GM12878 (cell line): ENCODE measurements around the gene PRMT5. TPM values are rescaled to one million over a fixed set of nuclear protein-coding genes. Genes with fewer than 3 reads are reported as not detected.
"Not testable (repeated sequence)": the region's sequence is repeated elsewhere in the genome, so short reads cannot be mapped to it uniquely, and the experiment has no call there.

Experiments
- ATAC-seq: fragments of 200-7000 bp; cut with Tn5 transposase; 3 replicates; pipeline ENCODE4 v1.9.1; 2020; ENCODE audit warnings: mild to moderate bottlenecking, moderate library complexity
- BruUV-seq: library from RNA; stranded (reverse); fragments of 400-500 nt; replicated peaks from 2 replicates; lab custom pipeline; 2021; lab: Mats Ljungman, UMichigan
- CTCF ChIA-PET: fragments of 300-600 bp; sonication (Branson Sonifier 250); formaldehyde crosslinking; extraction: SDS; loops from one replicate; lab custom pipeline; 2021; ENCODE audit warnings: inconsistent platforms; lab: Yijun Ruan, JAX
- POLR2A ChIA-PET: fragments of 350-600 bp; formaldehyde crosslinking; extraction: SDS; loops from one replicate; lab custom pipeline; 2021; ENCODE audit warnings: inconsistent platforms; lab: Charles Lee
- RAD21 ChIA-PET: fragments of 300-600 bp; sonication (Branson Sonifier 250); formaldehyde crosslinking; loops from one replicate; lab custom pipeline; 2023; ENCODE audit warnings: antibody characterized with exemption; ENCODE audit not compliant: unreplicated experiment; lab: Charles Lee
- SMC1A ChIA-PET: fragments of 300-600 bp; sonication (Branson Sonifier 250); formaldehyde crosslinking; loops from one replicate; lab custom pipeline; 2023; ENCODE audit not compliant: unreplicated experiment, uncharacterized antibody; lab: Charles Lee
- DNase-seq: peaks from one replicate; pipeline ENCODE4 v3.0.0-alpha.2; 2011; ENCODE audit warnings: low read depth, low spot score
- FAIRE-seq: peaks from 3 replicates; lab custom pipeline; 2011; peaks lifted over from hg19 to GRCh38; lab: Jason Lieb, UNC
- H2AFZ ChIP-seq: 2 replicates; pipeline ENCODE4 v1.6.0; 2011; ENCODE audit warnings: low read depth, low read length, control low read depth; ENCODE audit not compliant: control insufficient read depth
- H3K27ac ChIP-seq: 2 replicates; pipeline ENCODE4 v1.5.1; 2011; ENCODE audit warnings: control low read depth; ENCODE audit not compliant: control insufficient read depth, insufficient read depth
- H3K27me3 ChIP-seq, 2 experiments: replicated peaks in 1 of 2; 2 replicates each; pipeline versions ENCODE4 v1.6.0 to v1.6.1; 2011; ENCODE audit warnings: low read length in 1 of 2; ENCODE audit not compliant: control insufficient read depth in 2 of 2, insufficient read depth in 2 of 2
- H3K36me3 ChIP-seq, 2 experiments: 2 replicates each; pipeline ENCODE4 v1.5.1; 2011; ENCODE audit warnings: low read length in 1 of 2; ENCODE audit not compliant: control insufficient read depth in 2 of 2, insufficient read depth in 2 of 2
- H3K4me1 ChIP-seq: 2 replicates; pipeline ENCODE4 v1.6.1; 2011; ENCODE audit warnings: mild to moderate bottlenecking, low read length, moderate library complexity, mixed read lengths; ENCODE audit not compliant: control insufficient read depth, insufficient read depth
- H3K4me2 ChIP-seq: 2 replicates; pipeline ENCODE4 v1.6.0; 2011; ENCODE audit warnings: control low read depth; ENCODE audit not compliant: control insufficient read depth, insufficient read depth
- H3K4me3 ChIP-seq: fragments of 200-600 bp; sonication (generic); 2 replicates; pipeline ENCODE4 v1.5.1; 2016
- H3K79me2 ChIP-seq: 2 replicates; pipeline ENCODE4 v1.6.0; 2011; ENCODE audit warnings: low read length; ENCODE audit not compliant: control insufficient read depth, insufficient read depth
- H3K9ac ChIP-seq: 2 replicates; pipeline ENCODE4 v1.8.0; 2011; ENCODE audit warnings: low read length, control low read depth, mixed read lengths; ENCODE audit not compliant: control insufficient read depth, insufficient read depth
- H3K9me3 ChIP-seq: replicated peaks from 3 replicates; pipeline ENCODE4 v1.5.1; 2011; ENCODE audit warnings: mild to moderate bottlenecking, low read length; ENCODE audit not compliant: control insufficient read depth, insufficient read depth
- H4K20me1 ChIP-seq: 2 replicates; pipeline ENCODE4 v1.6.0; 2011; ENCODE audit not compliant: control insufficient read depth, insufficient read depth
- EP300 ChIP-seq, 2 experiments: fragments of 150-350 bp in 1 of 2; IDR thresholded peaks; 2 replicates each; pipeline ENCODE4 v1.6.1; 2011 to 2012; ENCODE audit warnings: low read depth in 2 of 2, low read length in 2 of 2, borderline replicate concordance in 1 of 2, improper control_type of control experiment in 1 of 2, inconsistent platforms in 1 of 2; ENCODE audit not compliant: control insufficient read depth in 1 of 2
- HDGF ChIP-seq: fragments of 450-650 bp; IDR thresholded peaks from 2 replicates; pipeline ENCODE4 v1.6.1; 2016; ENCODE audit warnings: antibody characterized with exemption
- JUND ChIP-seq: IDR thresholded peaks from 2 replicates; pipeline ENCODE4 v1.6.1; 2012; ENCODE audit warnings: low read depth, mild to moderate bottlenecking, low read length, improper control_type of control experiment, moderate library complexity
- MYC ChIP-seq: IDR thresholded peaks from 2 replicates; pipeline ENCODE4 v1.6.1; 2011; ENCODE audit warnings: mild to moderate bottlenecking, low read length, moderate library complexity, inconsistent platforms; ENCODE audit not compliant: insufficient read depth, insufficient replicate concordance, insufficient read length, severe bottlenecking
- RUNX3 ChIP-seq: IDR thresholded peaks from 2 replicates; pipeline ENCODE4 v1.6.1; 2012; ENCODE audit warnings: low read length, inconsistent platforms
- SMAD5 ChIP-seq: IDR thresholded peaks from 2 replicates; pipeline ENCODE4 v1.6.1; 2016; ENCODE audit warnings: antibody characterized with exemption, low read depth
- SPI1 ChIP-seq: IDR thresholded peaks from 2 replicates; pipeline ENCODE4 v1.6.1; 2011; ENCODE audit warnings: low read depth, mild to moderate bottlenecking, low read length, moderate library complexity, borderline replicate concordance; ENCODE audit not compliant: insufficient read depth
- STAT1 ChIP-seq: fragments of 450-650 bp; conservative IDR thresholded peaks from 2 replicates; pipeline ENCODE4 v1.6.1; 2014; ENCODE audit warnings: antibody characterized with exemption, mild to moderate bottlenecking
- TCF3 ChIP-seq: IDR thresholded peaks from 2 replicates; pipeline ENCODE4 v1.6.1; 2012; ENCODE audit warnings: low read depth, mild to moderate bottlenecking, low read length, borderline replicate concordance; ENCODE audit not compliant: insufficient read depth
- ZNF217 ChIP-seq: fragments of 450-650 bp; IDR thresholded peaks from 2 replicates; pipeline ENCODE4 v1.6.1; 2017; ENCODE audit warnings: antibody characterized with exemption, mild to moderate bottlenecking
- WGBS: methylation state at CpG from one replicate; pipeline ENCODE4 v1.1.6; 2016; ENCODE audit warnings: low lambda C conversion rate; ENCODE audit not compliant: insufficient replicate concordance, insufficient coverage; ENCODE audit errors: missing lambda C conversion rate; 5-methylcytosine and 5-hydroxymethylcytosine counted together
- in situ Hi-C: fragments of 300-500 bp; cut with MboI; formaldehyde crosslinking; loops from 9 replicates; pipeline ENCODE4 v1.14.3; 2018; ENCODE audit warnings: mixed read lengths
- intact Hi-C: fragments of 100-400 bp; cut with micrococcal nuclease; formaldehyde crosslinking; loops from one replicate; pipeline ENCODE4 v1.14.2; 2022; ENCODE audit not compliant: unreplicated experiment
- polyA plus RNA-seq, 11 experiments: library from polyadenylated mRNA; depleted of rRNA in 4 of 11; unstranded in 6 of 11; stranded (reverse) in 5 of 11; fragments of >200 nt; fragmentation: Nextera tagmentation in 4 of 11; fragmentation: Illumina TruSeq in 1 of 11; extraction: Ambion mirVana in 4 of 11; extraction: Trizol in 1 of 11; gene quantifications; 1 replicate in 1 of 11; 2 replicates in 10 of 11; pipeline versions ENCODE4 v1.2.1 to v1.2.3, GENCODE V29; 2011 to 2016; ENCODE audit warnings: inconsistent platforms in 2 of 11, missing spikeins in 2 of 11, low read depth in 1 of 11
- total RNA-seq, 4 experiments: library from RNA; depleted of rRNA in 3 of 4; stranded (reverse); fragments of >200 nt in 3 of 4; fragmentation: Illumina TruSeq in 1 of 4; extraction: Trizol in 1 of 4; gene quantifications; 2 replicates each; pipeline versions ENCODE4 v1.2.1 to v1.2.3, GENCODE V29; 2013 to 2021
- TF ChIP-seq, protein P1 (sequence below): fragments of 450-650 bp; formaldehyde crosslinking; IDR thresholded peaks from 2 replicates; pipeline ENCODE4 v1.4.0; 2020; ENCODE audit warnings: mild to moderate bottlenecking, moderate library complexity

The PRMT5 gene
- total and polyA plus RNA-seq, 10 of the 15 experiments (the other 5 are each of a cell fraction or from before 2014, with no cell fraction given), result 54.3 to 221 (median 111) TPM

DNA sequence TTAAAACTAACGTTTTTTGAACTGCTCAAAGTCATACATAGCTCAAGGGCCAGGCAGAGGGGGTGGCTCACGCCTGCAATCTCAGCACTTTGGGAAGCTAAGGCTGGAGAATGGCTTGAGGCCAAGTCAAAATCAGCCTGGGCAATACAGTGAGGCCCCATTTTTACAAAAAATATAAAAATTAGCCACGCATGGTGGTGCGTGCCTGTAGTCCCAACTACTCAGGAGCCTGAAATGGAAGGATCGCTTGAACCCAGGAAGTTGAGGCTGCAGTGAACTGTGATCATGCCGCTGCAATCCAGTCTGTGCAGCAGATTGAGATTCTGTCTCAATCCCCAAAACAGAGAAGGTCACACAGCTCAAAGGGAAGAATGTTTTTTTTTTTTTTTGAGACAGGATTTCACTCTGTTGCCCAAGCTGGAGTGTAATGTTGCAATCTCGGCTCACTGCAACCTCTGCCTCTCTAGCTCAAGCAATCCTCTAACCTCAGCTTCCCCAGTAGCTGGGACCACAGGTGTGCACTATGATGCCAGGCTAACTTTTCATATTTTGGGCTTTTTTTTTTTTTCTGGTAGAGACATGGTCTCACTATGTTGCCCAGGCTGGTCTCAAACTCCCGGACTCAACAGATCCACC, 13.2 kb downstream of the PRMT5 start (continued):
- TF ChIP-seq EP300 (IDR thresholded peaks at IDR 0.05; ENCODE audit: borderline replicate concordance in 1 of 2, control insufficient read depth in 1 of 2, low read depth in 2 of 2, low read length in 2 of 2) (no peak), MYC (no peak), SPI1 (no peak), JUND (no peak), HDGF (no peak), STAT1 (no peak), SMAD5 (no peak), RUNX3 (no peak), ZNF217 (no peak), TCF3 (no peak)
- TF ChIP-seq, protein P1, sequence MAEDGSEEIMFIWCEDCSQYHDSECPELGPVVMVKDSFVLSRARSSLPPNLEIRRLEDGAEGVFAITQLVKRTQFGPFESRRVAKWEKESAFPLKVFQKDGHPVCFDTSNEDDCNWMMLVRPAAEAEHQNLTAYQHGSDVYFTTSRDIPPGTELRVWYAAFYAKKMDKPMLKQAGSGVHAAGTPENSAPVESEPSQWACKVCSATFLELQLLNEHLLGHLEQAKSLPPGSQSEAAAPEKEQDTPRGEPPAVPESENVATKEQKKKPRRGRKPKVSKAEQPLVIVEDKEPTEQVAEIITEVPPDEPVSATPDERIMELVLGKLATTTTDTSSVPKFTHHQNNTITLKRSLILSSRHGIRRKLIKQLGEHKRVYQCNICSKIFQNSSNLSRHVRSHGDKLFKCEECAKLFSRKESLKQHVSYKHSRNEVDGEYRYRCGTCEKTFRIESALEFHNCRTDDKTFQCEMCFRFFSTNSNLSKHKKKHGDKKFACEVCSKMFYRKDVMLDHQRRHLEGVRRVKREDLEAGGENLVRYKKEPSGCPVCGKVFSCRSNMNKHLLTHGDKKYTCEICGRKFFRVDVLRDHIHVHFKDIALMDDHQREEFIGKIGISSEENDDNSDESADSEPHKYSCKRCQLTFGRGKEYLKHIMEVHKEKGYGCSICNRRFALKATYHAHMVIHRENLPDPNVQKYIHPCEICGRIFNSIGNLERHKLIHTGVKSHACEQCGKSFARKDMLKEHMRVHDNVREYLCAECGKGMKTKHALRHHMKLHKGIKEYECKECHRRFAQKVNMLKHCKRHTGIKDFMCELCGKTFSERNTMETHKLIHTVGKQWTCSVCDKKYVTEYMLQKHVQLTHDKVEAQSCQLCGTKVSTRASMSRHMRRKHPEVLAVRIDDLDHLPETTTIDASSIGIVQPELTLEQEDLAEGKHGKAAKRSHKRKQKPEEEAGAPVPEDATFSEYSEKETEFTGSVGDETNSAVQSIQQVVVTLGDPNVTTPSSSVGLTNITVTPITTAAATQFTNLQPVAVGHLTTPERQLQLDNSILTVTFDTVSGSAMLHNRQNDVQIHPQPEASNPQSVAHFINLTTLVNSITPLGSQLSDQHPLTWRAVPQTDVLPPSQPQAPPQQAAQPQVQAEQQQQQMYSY (CRISPR knock-in tag), result no peak

- not testable (repeated sequence) for H3K4me1 ChIP-seq
- POLR2A ChIA-PET, result interaction anchor here (1.2 to 6.2 kb wide), 4 partner anchors 12 to 57 kb away, joined by 3 to 73 read pairs (median 4); partner anchors contain the start of gene PRMT5
These were observed 14.3 kb downstream of the PRMT5 start for GRCh38 chr14:22914836-22915235.

More at GRCh38 chr14:22914836-22915235, 14.3 kb downstream of the PRMT5 start:
- in situ Hi-C loops, H3K4me3 ChIP-seq, H3K9me3 ChIP-seq, H3K9ac ChIP-seq, H2AFZ ChIP-seq, H4K20me1 ChIP-seq, ATAC-seq, H3K27me3 ChIP-seq, H3K4me2 ChIP-seq, H3K36me3 ChIP-seq, FAIRE-seq, BruUV-seq, DNase-seq, H3K27ac ChIP-seq: not testable (repeated sequence)
- intact Hi-C loops, result loop anchor here (5.0 to 10.0 kb wide), 2 partner anchors 43 to 430 kb away; partner anchors contain the start of gene LRP10
- H3K79me2 ChIP-seq, result peaks cover 45% of the 10 kb centered on the region
- SMC1A ChIA-PET, result interaction anchor here (1.2 to 2.1 kb wide), 5 partner anchors 13 to 44 kb away, joined by 3 to 9 read pairs (median 5); partner anchors contain the start of gene PRMT5
- RAD21 ChIA-PET, result interaction anchor here (0.8 to 1.2 kb wide), 2 partner anchors 18 to 28 kb away, joined by 3 read pairs; no protein-coding TSS in a partner anchor
- WGBS, result 98% methylated on average over 4 of the region's 4 CpGs
- CTCF ChIA-PET, result interaction anchor here (0.7 to 6.0 kb wide), 6 partner anchors 14 to 119 kb away, joined by 3 to 40 read pairs (median 10); partner anchors contain the start of genes LRP10 and PRMT5
